Heart left ventricle (tissue), 13 donors: ENCODE data around the gene CEACAM16.

ENCODE experiments used
- POLR2A ChIP-seq, 2 donors: fragments of 450-650 bp; IDR thresholded peaks; one replicate each; pipeline ENCODE4 v1.6.1; 2017; ENCODE audit warnings: antibody characterized with exemption in 2 of 2, mild to moderate bottlenecking in 2 of 2, moderate library complexity in 2 of 2
- TF ChIP-seq, protein P1 (sequence below), 12 donors: fragments of 200-600 bp; sonication (generic) in 4 of 12; IDR thresholded peaks; one replicate each; pipeline versions ENCODE4 v1.5.0 to v1.8.0; 2018 to 2022; ENCODE audit warnings: antibody characterized with exemption in 12 of 12, mild to moderate bottlenecking in 5 of 12
- donor health status: ischemic (EF 13 %, LVEDD 7.1; RV severe dilation, severe dysfunction).
- donor health status: DM: no; HTN: yes; CAD: no.
- donor health status: DM: no; HTN: no; CAD: no.
- donor health status: ischemic (EF 25% LVEDD 6.9; RV normal size, moderate dysfunction).
- donor health status: ischemic (EF 25% LVEDD 5.7; RV mildly dilated, moderate dysfunction).
- donor health status: ischemic (EF 35%, LVEDD 5.7; RV mildly dilated, moderate dysfunction).
- donor health status: nonischemic (EF 11% LVEDD 7.7; RV severe dilation, severe dysfunction).
- donor health status: DM: yes; HTN: yes; CAD: no.
- donor health status: PGD.
- donor health status: ischemic (EF 29% LVEDD 5.4; RV normal size, mild dysfunction).
- donor health status: nonischemic (EF 23%, LVEDD 6.1; RV moderate dilation, normal function).

DNA sequence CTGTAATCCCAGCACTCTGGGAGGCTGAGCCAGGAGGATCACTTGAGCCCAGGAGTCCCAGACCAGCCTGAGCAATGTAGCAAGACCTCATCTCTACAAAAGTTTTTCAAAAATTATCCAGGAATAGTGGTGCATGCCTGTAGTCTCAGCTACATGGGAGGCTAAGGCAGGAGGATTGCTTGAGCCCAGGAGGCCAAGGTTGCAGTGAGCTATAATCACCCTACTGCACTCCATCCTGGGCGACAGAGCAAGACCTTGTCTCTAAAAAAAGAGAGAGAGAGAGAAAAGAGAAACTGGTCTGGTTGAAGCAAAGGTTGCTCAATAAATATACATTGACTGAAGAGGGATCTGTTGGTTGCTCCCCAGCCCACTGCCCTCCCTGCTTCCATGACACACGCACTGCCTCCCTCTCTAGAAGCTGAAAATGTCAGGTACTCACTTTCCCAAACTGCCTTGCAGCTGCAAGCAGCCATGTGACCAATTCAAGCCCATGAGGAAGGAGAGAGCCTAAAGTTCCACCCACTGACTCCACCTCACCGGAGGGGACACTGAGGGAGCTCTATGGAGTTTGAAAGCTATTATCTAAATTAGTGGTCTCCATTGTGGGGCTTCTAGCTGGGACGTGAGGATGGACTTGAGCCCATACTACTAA lies 14.0 kb downstream of the CEACAM16 start:
- TF ChIP-seq, protein P1, sequence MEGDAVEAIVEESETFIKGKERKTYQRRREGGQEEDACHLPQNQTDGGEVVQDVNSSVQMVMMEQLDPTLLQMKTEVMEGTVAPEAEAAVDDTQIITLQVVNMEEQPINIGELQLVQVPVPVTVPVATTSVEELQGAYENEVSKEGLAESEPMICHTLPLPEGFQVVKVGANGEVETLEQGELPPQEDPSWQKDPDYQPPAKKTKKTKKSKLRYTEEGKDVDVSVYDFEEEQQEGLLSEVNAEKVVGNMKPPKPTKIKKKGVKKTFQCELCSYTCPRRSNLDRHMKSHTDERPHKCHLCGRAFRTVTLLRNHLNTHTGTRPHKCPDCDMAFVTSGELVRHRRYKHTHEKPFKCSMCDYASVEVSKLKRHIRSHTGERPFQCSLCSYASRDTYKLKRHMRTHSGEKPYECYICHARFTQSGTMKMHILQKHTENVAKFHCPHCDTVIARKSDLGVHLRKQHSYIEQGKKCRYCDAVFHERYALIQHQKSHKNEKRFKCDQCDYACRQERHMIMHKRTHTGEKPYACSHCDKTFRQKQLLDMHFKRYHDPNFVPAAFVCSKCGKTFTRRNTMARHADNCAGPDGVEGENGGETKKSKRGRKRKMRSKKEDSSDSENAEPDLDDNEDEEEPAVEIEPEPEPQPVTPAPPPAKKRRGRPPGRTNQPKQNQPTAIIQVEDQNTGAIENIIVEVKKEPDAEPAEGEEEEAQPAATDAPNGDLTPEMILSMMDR (IDR thresholded peaks at IDR 0.05), result no peak
- TF ChIP-seq POLR2A (IDR thresholded peaks at IDR 0.05), result no peak
